Measurements from ENCODE around the gene LYRM2.

The LYRM2 gene

DNA sequence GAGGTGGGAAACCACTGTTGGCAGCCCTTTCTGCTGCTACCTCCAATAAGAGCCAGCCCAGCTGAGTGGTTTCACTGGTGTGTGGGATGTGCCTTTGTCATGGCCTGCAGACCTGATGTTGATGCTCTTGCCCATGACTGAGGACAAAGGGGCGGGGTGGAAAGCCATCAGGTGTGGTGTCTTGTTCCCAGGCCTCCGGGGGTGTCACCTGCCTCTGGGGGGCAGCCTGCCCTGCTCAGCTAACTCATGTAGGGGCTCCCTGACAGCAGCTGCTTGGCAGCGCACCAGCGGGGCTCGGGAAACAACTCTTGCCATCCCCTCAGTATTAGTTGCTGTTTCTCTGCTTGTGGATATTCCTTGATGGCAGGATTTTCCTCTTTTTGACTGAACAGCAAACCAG, 91.3 kb downstream of the LYRM2 start:
- DNase-seq = no peak

DNA sequence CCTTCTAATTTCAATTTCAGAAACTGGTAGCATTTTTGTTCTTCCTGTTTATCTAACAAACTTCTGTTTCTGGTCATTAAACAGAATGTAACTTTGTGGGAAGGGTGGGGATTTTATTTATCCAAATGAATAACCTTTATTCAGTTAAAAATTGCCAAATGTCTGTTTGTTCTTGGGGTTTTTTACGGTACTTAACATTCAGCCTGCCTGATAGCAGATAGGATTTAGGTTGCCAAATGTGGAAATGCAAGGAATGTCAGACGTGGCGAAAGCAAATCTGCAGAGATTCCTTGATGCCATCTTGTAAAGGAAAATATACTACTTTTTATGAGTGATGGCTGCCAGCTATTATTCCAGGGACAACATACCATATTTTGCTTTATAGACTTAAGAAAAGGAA, 95.7 kb downstream of the LYRM2 start:
- no peak for DNase-seq

DNA sequence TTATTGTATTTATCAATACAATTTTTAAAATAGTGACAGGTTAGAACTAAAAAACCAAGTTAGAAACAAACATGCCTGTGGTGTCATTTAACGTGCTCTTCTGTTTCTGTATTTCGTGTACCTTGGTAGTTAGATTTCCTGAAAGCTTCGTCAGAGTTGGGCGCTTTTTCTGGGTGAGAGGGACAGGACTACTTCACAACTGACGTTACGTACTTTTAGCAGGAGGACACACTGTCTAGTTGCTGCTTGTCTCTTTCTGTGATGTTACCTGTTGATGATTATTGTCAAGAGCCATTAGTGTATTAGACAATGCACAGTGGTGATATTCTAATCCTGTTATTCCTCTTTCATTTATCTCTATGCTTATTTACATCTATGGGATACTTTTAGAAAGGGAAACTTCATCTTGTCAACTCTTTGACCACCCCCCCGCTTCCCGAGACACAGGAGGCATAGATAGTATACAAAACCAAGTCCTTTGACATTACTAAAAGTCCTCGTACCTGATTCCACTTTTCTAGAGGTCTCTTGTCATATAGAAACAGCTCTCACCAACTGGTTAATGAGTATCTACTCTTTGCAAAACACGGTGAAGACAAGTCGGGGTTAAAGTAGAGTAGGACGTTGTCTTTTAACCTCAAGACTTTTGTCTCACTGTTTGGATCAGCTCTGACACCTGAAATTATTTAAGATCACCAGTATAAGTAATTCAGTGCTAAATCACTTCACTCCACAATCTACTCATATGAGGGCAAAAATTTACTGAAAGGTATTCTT, 96.3 kb downstream of the LYRM2 start:
- no peak for DNase-seq

DNA sequence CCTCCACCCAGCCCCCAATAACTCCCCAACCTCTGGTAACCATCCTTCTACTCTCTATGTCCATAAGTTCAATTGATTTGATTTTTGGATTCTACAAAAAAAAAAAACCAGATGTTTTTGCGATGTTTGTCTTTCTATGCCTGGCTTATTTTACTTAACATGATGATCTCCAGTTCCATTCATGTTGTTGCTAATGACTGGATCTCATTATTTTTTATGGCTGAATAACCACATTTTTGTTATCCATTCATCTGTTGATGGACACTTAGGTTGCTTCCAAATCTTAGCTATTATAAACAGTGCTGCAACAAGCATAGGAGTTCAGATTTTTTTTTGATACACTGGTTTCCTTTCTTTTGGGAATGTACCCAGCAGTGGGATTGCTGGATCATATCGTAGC, 98.8 kb downstream of the LYRM2 start:
- DNase-seq = no peak

DNA sequence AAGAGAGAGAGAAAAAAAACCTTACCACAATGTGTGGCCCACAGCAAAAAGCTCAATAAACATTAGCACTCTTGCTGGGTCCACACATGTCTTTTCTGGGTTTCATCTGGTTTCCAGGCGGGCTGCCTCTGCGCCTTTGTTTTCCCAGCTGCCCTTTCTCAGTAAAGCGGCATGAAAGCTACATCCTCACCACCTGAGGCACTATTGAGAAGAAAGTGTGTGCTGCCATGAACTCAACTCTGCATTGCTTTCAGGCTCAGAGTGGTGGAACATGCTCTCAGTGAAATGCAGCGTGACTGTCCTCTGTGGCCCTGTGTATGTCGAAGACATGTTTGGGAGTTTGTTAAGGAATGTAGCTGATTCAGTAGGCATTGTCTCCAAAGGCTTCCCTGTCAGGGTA, 102.3 kb downstream of the LYRM2 start:
- DNase-seq = no peak

DNA sequence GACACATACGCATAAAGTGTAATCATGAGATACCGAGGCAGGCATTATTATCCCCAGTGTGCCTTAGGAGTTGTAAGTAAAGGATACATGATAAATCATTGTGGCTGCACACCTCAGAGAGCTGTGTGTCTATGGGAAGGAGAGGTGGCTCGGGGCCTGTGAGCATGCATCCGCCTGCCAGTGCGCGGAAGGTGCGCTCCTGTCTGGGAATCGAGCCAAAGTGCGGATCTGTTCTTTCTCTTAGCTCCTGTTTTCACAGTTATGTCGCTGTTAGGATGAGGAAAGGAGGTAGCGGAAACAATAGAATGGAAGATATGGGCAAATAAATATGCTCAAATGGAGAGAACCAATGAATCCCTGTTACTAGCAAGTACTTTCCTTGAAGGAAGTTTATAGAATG, 107.6 kb downstream of the LYRM2 start:
- no peak for DNase-seq

DNA sequence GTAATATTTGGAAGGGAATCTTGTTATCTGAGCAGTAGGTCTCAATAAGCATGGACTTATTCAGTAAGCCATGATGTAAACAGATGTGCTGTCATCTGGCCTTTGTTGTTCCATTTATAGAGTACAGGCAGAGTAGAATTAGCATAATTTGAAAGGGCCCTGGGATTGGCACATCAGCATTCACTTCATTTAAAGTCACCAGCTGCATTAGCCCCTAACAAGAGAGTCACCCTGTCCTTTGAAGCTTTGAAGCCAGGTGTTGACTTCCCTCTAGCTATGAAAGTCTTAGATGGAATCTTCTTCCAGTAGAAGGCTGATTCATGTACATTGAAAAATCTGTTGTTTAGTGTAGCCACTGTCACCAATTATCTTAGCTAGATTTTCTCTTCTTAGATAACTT, 109.7 kb downstream of the LYRM2 start:
- DNase-seq = no peak

DNA sequence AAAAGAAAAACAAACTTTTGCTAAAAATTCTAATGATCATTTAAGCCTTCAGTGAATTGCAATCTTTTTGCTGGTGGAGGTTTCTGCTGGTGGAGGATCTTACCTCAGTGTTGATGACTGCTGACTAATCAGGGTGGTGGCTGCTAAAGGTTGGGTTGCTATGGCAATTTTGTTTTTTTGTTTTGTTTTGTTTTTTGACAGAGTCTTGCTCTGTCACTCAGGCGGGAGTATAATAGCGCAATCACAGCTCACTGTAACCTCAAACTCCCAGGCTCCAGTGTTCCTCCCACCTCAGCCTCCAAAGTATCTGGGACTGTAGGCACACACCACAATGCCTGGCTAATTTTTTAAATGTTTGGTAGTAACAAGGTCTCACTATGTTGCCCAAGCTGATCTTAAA, 110.9 kb downstream of the LYRM2 start:
- no peak for DNase-seq

DNA sequence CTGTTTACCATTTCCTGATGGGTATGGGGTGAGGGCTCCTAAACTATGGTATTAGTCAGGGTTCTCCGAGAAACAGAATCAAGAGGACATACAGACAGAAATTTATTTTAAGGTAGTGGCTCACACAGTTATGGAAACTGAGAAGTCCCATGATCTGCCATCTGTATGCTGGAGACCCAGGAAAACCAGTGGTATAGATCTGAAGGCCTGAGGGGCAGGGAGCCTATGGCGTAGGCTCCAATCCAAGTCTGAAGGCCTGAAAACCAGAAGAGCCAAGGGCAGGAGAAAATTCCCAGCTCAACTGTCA, 112.0 kb downstream of the LYRM2 start:
- DNase-seq = no peak

DNA sequence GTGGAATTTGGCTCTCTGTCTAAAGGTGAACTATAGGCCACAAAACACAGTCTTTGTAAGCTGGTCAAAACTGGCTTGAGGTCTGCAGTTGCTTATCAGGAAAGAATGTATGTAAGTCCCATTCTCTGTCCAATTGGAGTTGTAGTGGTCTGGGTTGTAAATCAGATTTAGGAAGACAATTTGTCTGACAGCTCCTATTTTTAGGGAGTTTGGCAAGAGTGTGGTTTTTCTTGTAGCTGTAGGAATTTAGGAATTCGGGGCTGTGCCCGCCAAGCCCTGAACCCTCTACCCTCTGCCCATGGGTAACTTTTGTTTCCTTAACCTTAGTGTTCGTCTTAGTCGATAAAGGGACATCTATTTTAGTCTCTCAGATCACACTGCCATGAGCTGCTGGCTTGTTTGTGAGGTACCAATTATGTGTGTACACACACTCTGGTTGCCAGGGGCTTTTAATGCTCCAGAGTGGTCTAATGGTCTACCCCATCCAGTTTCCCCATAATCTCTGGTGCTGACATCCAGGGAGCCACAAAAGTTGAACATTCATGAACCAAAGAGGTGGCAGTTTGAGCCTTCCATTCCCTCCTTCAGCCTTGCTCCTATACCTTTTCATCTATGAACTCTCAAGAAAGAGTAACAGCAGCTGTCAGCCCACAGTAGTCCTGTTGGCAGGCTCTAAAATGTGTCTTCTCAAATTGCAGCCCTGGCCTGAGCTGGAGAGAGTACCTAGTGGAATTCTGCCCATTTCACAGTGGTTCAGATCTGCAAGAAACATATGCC, 112.6 kb downstream of the LYRM2 start:
- no peak for DNase-seq

DNA sequence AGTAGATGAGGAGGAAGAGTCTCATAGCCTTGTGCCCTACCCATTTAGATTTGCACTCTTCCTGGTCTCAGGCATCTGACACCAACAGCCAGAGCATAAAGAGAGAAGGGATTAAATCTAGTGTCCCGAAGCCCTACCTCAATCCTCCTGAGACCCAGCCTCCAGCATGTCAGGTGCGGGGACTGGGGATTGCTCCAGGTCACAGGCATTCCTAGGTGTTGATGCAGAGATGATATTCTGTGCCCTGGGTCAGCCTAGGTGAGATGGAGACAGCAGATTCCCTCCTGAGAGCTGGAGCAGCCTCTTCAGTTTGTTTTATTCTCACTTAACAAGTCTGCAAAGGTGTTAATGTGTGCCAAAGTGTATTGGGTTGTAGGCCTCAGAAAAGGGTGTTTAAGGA, 115.8 kb downstream of the LYRM2 start:
- no peak for DNase-seq

DNA sequence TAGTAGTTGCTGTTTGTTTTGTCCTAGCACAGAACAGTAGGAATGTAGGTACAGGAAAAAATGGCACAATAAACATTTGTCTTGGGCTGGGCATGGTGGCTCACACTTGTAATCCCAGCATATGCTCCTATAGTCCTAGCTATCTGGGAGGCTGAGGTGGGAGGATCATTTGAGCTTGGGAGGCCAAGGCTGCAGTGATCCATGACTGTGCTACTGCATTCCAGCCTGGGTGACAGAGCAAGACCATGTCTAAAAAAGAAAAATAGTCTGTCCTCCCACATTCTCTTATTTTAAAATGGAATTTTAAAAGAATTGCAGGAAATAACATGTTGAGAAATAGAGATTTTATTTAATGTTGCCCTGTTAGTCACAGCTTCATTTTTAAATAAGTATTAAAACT, 117.8 kb downstream of the LYRM2 start:
- DNase-seq = no peak

DNA sequence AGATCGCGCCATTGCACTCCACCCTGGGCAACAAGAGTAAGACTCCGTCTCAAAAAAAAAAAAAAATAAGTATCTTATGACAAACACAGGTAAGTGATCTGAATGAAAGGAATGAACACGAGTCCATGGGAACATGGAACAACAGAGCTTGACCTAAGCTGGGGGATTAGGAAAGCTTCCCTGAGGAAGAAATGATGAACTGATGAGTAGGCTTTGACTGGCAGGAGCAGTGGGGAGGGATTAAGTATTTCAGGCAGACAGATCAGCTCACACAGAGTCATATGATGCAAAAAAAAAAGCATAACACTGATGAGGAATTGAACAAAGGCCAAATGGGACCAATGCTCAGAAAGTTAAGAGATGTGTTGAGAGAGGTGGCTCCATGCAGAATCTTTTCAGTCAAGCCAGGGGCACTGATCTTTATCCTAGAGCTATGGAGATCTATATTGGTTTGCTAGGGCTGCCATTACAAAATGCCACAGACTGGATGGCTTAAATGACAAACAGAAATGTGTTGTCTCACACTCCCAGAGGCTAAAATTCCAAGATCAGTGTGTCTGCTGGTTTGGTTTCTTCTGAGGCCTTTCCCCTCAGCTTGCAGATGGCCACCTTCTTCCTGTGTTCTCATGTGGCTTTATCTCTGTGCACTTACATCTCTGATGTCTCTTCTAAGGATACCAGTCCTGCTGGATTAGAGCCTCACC, 120.0 kb downstream of the LYRM2 start:
- DNase-seq = no peak
